DMS114 treated with DMSO at 0.1 percent for 48 hours (cell line): ENCODE results near the gene FCRL6.

ENCODE experiments used
- DNase-seq: peaks from one replicate; lab custom pipeline; 2025; ENCODE audit not compliant: unreplicated experiment; lab: John Stamatoyannopoulos, UW

FCRL6 gene

GRCh38 chr1:159802111-159802510 lies at the start of gene FCRL6:
FCRL6 (plus strand) TSS chr1:159802360; CDS start chr1:159802425, 65 bp downstream.
- no peak for DNase-seq

GRCh38 chr1:159753386-159753785 lies 48.8 kb upstream of the FCRL6 start:
- no peak for DNase-seq

- no peak for DNase-seq
Observed at GRCh38 chr1:159755451-159756007, 46.6 kb upstream of the FCRL6 start.

GRCh38 chr1:159756397-159756796 lies 45.8 kb upstream of the FCRL6 start:
- DNase-seq, result no peak

- no peak for DNase-seq
Observed at GRCh38 chr1:159763686-159764085, 38.5 kb upstream of the FCRL6 start.

GRCh38 chr1:159765806-159766205 lies 36.4 kb upstream of the FCRL6 start:
- no peak for DNase-seq

GRCh38 chr1:159771127-159771895 lies 30.8 kb upstream of the FCRL6 start:
- DNase-seq, result no peak

- no peak for DNase-seq
Observed at GRCh38 chr1:159774465-159774864, 27.7 kb upstream of the FCRL6 start.

- DNase-seq, result no peak
Observed at GRCh38 chr1:159775716-159776115, 26.4 kb upstream of the FCRL6 start.

GRCh38 chr1:159778266-159778665 lies 23.9 kb upstream of the FCRL6 start:
- no peak for DNase-seq

GRCh38 chr1:159779403-159779851 lies 22.7 kb upstream of the FCRL6 start:
- no peak for DNase-seq

- DNase-seq, result peak; percentile 98
Observed at GRCh38 chr1:159780583-159781582, 21.3 kb upstream of the FCRL6 start, which contains the start of gene DUSP23. DUSP23 (plus strand) TSS chr1:159780962; CDS start chr1:159781101, 139 bp downstream.

GRCh38 chr1:159781992-159782391 lies 20.2 kb upstream of the FCRL6 start:
- DNase-seq, result no peak

- DNase-seq, result no peak
Observed at GRCh38 chr1:159783724-159784123, 18.4 kb upstream of the FCRL6 start.

GRCh38 chr1:159786465-159786864 lies 15.7 kb upstream of the FCRL6 start:
- DNase-seq, result no peak

GRCh38 chr1:159786966-159787365 lies 15.2 kb upstream of the FCRL6 start:
- no peak for DNase-seq

- DNase-seq, result no peak
Observed at GRCh38 chr1:159790237-159790917, 11.8 kb upstream of the FCRL6 start.

GRCh38 chr1:159791031-159791430 lies 11.1 kb upstream of the FCRL6 start:
- no peak for DNase-seq

- DNase-seq, result no peak
Observed at GRCh38 chr1:159791461-159791860, 10.7 kb upstream of the FCRL6 start.

GRCh38 chr1:159795534-159795933 lies 6.6 kb upstream of the FCRL6 start:
- DNase-seq, result no peak

- peak; percentile 85 for DNase-seq
Observed at GRCh38 chr1:159798893-159799292, 3.3 kb upstream of the FCRL6 start.
